ENCODE results near the gene CCL3. TPM values are rescaled to one million over a fixed set of nuclear protein-coding genes. Genes with fewer than 3 reads are reported as not detected.

The CCL3 gene
- total RNA-seq, 1 donor from 2014 or later: 3.6 TPM

GRCh38 chr17:36135465-36135864 lies 45.5 kb upstream of the CCL3 start:
- Mint-ChIP-seq H3K27me3 (ENCODE audit: low read depth, unreplicated experiment) (peaks cover 16% of the 10 kb centered on the region), H3K36me3 (ENCODE audit: low read depth, unreplicated experiment) (no peaks in the 10 kb centered on the region)
- FAIRE-seq: no peak

GRCh38 chr17:36133602-36134236 lies 43.8 kb upstream of the CCL3 start:
- Histone ChIP-seq H3K4me2 (ENCODE audit: low read length) (no peak overlapping the region), H3K9me3 (ENCODE audit: insufficient read depth, low read depth, low read length) (peaks cover 8% of the 10 kb centered on the region), H3K79me2 (ENCODE audit: insufficient read depth, low read length) (no peaks in the 10 kb centered on the region), H2AFZ (ENCODE audit: low read depth, low read length) (no peak overlapping the region), H3K27ac (ENCODE audit: low read depth, low read length) (no peak overlapping the region), H3K36me3 (ENCODE audit: insufficient read depth, low read length) (no peaks in the 10 kb centered on the region), H3K9ac (ENCODE audit: low read length) (no peak overlapping the region), H3K4me1 (ENCODE audit: insufficient read depth, low read length) (no peaks in the 10 kb centered on the region), H3K4me3 (ENCODE audit: insufficient read depth, low read depth, low read length) (no peak overlapping the region), H4K20me1 (ENCODE audit: insufficient read depth, low read length) (no peaks in the 10 kb centered on the region), H3K27me3 (ENCODE audit: insufficient read depth, low read length) (peaks cover 2% of the 10 kb centered on the region)
- peaks cover 5% of the 10 kb centered on the region for H3K4me1 Mint-ChIP-seq (ENCODE audit: low read depth, unreplicated experiment)
- TF ChIP-seq CTCF (IDR thresholded peaks at IDR 0.05; ENCODE audit: insufficient read depth, low read depth, low read length): no peak
- no peak for TF ChIP-seq EZH2 (IDR thresholded peaks at IDR 0.05; ENCODE audit: insufficient read depth, low read length)
- no peak overlapping the region for H3K27ac Mint-ChIP-seq (ENCODE audit: unreplicated experiment)
- FAIRE-seq (no peak), DNase-seq (ENCODE audit: low read depth) (no peak)
- no peak overlapping the region for H3K4me3 Mint-ChIP-seq (ENCODE audit: unreplicated experiment)
- no peaks in the 10 kb centered on the region for H3K36me3 Mint-ChIP-seq (ENCODE audit: low read depth, unreplicated experiment)
- peaks cover 5% of the 10 kb centered on the region for H3K9me3 Mint-ChIP-seq (ENCODE audit: unreplicated experiment)
- H3K27me3 Mint-ChIP-seq (ENCODE audit: low read depth, unreplicated experiment): peaks cover 16% of the 10 kb centered on the region

More at GRCh38 chr17:36135465-36135864, 45.5 kb upstream of the CCL3 start:
- DNase-seq (ENCODE audit: low read depth): no peak
- no peaks in the 10 kb centered on the region for H3K79me2 ChIP-seq (ENCODE audit: insufficient read depth, low read length)
- no peak overlapping the region for H3K4me3 Mint-ChIP-seq (ENCODE audit: unreplicated experiment)
- no peak overlapping the region for H3K27ac Mint-ChIP-seq (ENCODE audit: unreplicated experiment)
- peaks cover 5% of the 10 kb centered on the region for H3K4me1 Mint-ChIP-seq (ENCODE audit: low read depth, unreplicated experiment)
- peaks cover 5% of the 10 kb centered on the region for H3K9me3 Mint-ChIP-seq (ENCODE audit: unreplicated experiment)
- H3K4me3 ChIP-seq (ENCODE audit: insufficient read depth, low read depth, low read length): no peak overlapping the region
- H3K4me2 ChIP-seq (ENCODE audit: low read length): no peak overlapping the region
- no peak overlapping the region for H3K9ac ChIP-seq (ENCODE audit: low read length)
- no peak overlapping the region for H2AFZ ChIP-seq (ENCODE audit: low read depth, low read length)
- no peaks in the 10 kb centered on the region for H3K36me3 ChIP-seq (ENCODE audit: insufficient read depth, low read length)
- H3K27me3 ChIP-seq (ENCODE audit: insufficient read depth, low read length): peaks cover 2% of the 10 kb centered on the region
- TF ChIP-seq CTCF (IDR thresholded peaks at IDR 0.05; ENCODE audit: insufficient read depth, low read depth, low read length): no peak
- no peak for TF ChIP-seq EZH2 (IDR thresholded peaks at IDR 0.05; ENCODE audit: insufficient read depth, low read length)
- peaks cover 8% of the 10 kb centered on the region for H3K9me3 ChIP-seq (ENCODE audit: insufficient read depth, low read depth, low read length)
- no peaks in the 10 kb centered on the region for H3K4me1 ChIP-seq (ENCODE audit: insufficient read depth, low read length)
- no peak overlapping the region for H3K27ac ChIP-seq (ENCODE audit: low read depth, low read length)
- H4K20me1 ChIP-seq (ENCODE audit: insufficient read depth, low read length): no peaks in the 10 kb centered on the region

- Histone ChIP-seq H3K27me3 (ENCODE audit: insufficient read depth, low read length) (peaks cover 2% of the 10 kb centered on the region), H3K9ac (ENCODE audit: low read length) (no peak overlapping the region), H3K4me1 (ENCODE audit: insufficient read depth, low read length) (no peaks in the 10 kb centered on the region), H3K27ac (ENCODE audit: low read depth, low read length) (no peak overlapping the region), H3K9me3 (ENCODE audit: insufficient read depth, low read depth, low read length) (peaks cover 7% of the 10 kb centered on the region), H3K79me2 (ENCODE audit: insufficient read depth, low read length) (no peaks in the 10 kb centered on the region), H3K4me2 (ENCODE audit: low read length) (no peak overlapping the region), H3K36me3 (ENCODE audit: insufficient read depth, low read length) (no peaks in the 10 kb centered on the region), H2AFZ (ENCODE audit: low read depth, low read length) (no peak overlapping the region), H4K20me1 (ENCODE audit: insufficient read depth, low read length) (no peaks in the 10 kb centered on the region), H3K4me3 (ENCODE audit: insufficient read depth, low read depth, low read length) (no peak overlapping the region)
- Mint-ChIP-seq H3K4me1 (ENCODE audit: low read depth, unreplicated experiment) (peaks cover 5% of the 10 kb centered on the region), H3K4me3 (ENCODE audit: unreplicated experiment) (no peak overlapping the region), H3K27ac (ENCODE audit: unreplicated experiment) (no peak overlapping the region), H3K36me3 (ENCODE audit: low read depth, unreplicated experiment) (no peaks in the 10 kb centered on the region), H3K27me3 (ENCODE audit: low read depth, unreplicated experiment) (peaks cover 15% of the 10 kb centered on the region), H3K9me3 (ENCODE audit: unreplicated experiment) (peaks cover 5% of the 10 kb centered on the region)
- DNase-seq (ENCODE audit: low read depth) (no peak), FAIRE-seq (no peak)
- no peak for TF ChIP-seq EZH2 (IDR thresholded peaks at IDR 0.05; ENCODE audit: insufficient read depth, low read length)
- TF ChIP-seq CTCF (IDR thresholded peaks at IDR 0.05; ENCODE audit: insufficient read depth, low read depth, low read length): no peak
Observed at GRCh38 chr17:36132421-36132831, 42.5 kb upstream of the CCL3 start.

All from astrocyte (in vitro differentiated cells and primary cell).